ENCODE data around the gene SEPSECS. TPM values are rescaled to one million over a fixed set of nuclear protein-coding genes. Genes with fewer than 3 reads are reported as not detected.

The SEPSECS gene
- total RNA-seq, 1 donor from 2014 or later = 10.3 TPM

GRCh38 chr4:25123236-25123635 lies 37.0 kb downstream of the SEPSECS start:
- no peak overlapping the region for H3K27ac Mint-ChIP-seq
- peaks cover 9% of the 10 kb centered on the region for H3K36me3 Mint-ChIP-seq
- H3K9me3 Mint-ChIP-seq = no peaks in the 10 kb centered on the region
- no peaks in the 10 kb centered on the region for H3K27me3 Mint-ChIP-seq (ENCODE audit: low read depth)
- DNase-seq (ENCODE audit: low spot score in 2 of 2, unreplicated experiment in 2 of 2) = no peak
- TF ChIP-seq, protein P1, sequence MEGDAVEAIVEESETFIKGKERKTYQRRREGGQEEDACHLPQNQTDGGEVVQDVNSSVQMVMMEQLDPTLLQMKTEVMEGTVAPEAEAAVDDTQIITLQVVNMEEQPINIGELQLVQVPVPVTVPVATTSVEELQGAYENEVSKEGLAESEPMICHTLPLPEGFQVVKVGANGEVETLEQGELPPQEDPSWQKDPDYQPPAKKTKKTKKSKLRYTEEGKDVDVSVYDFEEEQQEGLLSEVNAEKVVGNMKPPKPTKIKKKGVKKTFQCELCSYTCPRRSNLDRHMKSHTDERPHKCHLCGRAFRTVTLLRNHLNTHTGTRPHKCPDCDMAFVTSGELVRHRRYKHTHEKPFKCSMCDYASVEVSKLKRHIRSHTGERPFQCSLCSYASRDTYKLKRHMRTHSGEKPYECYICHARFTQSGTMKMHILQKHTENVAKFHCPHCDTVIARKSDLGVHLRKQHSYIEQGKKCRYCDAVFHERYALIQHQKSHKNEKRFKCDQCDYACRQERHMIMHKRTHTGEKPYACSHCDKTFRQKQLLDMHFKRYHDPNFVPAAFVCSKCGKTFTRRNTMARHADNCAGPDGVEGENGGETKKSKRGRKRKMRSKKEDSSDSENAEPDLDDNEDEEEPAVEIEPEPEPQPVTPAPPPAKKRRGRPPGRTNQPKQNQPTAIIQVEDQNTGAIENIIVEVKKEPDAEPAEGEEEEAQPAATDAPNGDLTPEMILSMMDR (IDR thresholded peaks at IDR 0.05; ENCODE audit: unreplicated experiment) = no peak
- H3K4me1 Mint-ChIP-seq = no peaks in the 10 kb centered on the region
- H3K4me3 Mint-ChIP-seq = no peak overlapping the region

GRCh38 chr4:25120146-25120940 lies 39.9 kb downstream of the SEPSECS start:
- Mint-ChIP-seq H3K36me3 (peaks cover 7% of the 10 kb centered on the region), H3K4me1 (no peaks in the 10 kb centered on the region), H3K4me3 (no peak overlapping the region), H3K27ac (no peak overlapping the region), H3K9me3 (no peaks in the 10 kb centered on the region), H3K27me3 (ENCODE audit: low read depth) (no peaks in the 10 kb centered on the region)
- DNase-seq (ENCODE audit: low spot score in 2 of 2, unreplicated experiment in 2 of 2) = no peak
- TF ChIP-seq, protein P1 (IDR thresholded peaks at IDR 0.05; ENCODE audit: unreplicated experiment) = no peak

DNA sequence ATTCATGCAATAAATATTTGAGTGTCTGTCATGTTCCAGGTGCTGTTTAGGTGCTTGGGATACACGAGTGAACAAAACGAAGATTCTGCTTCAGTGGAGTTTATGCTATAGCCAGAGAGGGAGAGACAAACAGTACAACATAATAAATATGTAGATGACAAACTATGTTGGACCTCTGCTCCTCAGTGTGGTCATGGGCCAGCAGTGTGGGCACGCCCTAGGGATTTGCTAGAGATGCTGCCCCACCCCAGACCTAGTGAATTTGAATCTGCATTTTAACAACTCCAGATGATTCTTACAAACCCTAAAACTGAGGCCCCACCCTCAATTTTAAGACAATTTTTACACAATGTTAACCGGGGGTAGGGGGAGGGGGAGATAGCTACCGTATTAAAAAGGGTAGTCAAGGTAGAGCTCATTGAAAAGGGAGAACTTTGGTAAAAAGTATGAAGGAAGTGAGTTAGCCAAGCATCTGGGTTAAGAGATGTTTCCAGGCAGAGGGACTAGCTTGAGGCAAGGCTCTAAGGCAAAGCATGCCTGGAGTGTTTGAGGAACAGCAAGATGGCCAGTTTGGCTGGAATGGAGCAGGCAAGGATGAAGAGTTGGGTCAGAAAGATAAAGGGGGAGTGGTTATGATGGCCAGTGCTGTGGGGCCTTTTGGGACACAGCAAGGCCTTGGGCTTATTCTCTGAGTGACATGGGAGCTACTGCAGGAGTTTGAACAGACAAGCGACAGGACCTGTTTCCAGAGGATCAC lies 42.4 kb downstream of the SEPSECS start:
- DNase-seq (ENCODE audit: low spot score in 2 of 2, unreplicated experiment in 2 of 2) = no peak
- H3K27me3 Mint-ChIP-seq (ENCODE audit: low read depth) = peaks cover 3% of the 10 kb centered on the region
- H3K36me3 Mint-ChIP-seq = peaks cover 1% of the 10 kb centered on the region
- no peaks in the 10 kb centered on the region for H3K4me1 Mint-ChIP-seq
- H3K27ac Mint-ChIP-seq = no peak overlapping the region
- H3K4me3 Mint-ChIP-seq = no peak overlapping the region
- H3K9me3 Mint-ChIP-seq = no peaks in the 10 kb centered on the region
- TF ChIP-seq, protein P1 (IDR thresholded peaks at IDR 0.05; ENCODE audit: unreplicated experiment) = no peak

GRCh38 chr4:25117274-25117673 lies 43.0 kb downstream of the SEPSECS start:
- Mint-ChIP-seq H3K27me3 (ENCODE audit: low read depth) (peaks cover 3% of the 10 kb centered on the region), H3K36me3 (no peaks in the 10 kb centered on the region), H3K9me3 (no peaks in the 10 kb centered on the region), H3K4me3 (no peak overlapping the region), H3K27ac (no peak overlapping the region), H3K4me1 (no peaks in the 10 kb centered on the region)
- TF ChIP-seq, protein P1 (IDR thresholded peaks at IDR 0.05; ENCODE audit: unreplicated experiment) = no peak
- no peak for DNase-seq (ENCODE audit: low spot score in 2 of 2, unreplicated experiment in 2 of 2)

GRCh38 chr4:25113915-25114904 lies 46.0 kb downstream of the SEPSECS start:
- Mint-ChIP-seq H3K27me3 (ENCODE audit: low read depth) (peaks cover 6% of the 10 kb centered on the region), H3K4me1 (no peaks in the 10 kb centered on the region), H3K27ac (no peak overlapping the region), H3K9me3 (no peaks in the 10 kb centered on the region), H3K36me3 (no peaks in the 10 kb centered on the region), H3K4me3 (no peak overlapping the region)
- TF ChIP-seq, protein P1 (IDR thresholded peaks at IDR 0.05; ENCODE audit: unreplicated experiment) = no peak
- DNase-seq (ENCODE audit: low spot score in 2 of 2, unreplicated experiment in 2 of 2) = no peak

Data from mesothelial cell of epicardium (in vitro differentiated cells).